Inflammatory macrophage (primary cell): ENCODE results near the gene BCAM.
"Not testable (repeated sequence)": the region's sequence is repeated elsewhere in the genome, so short reads cannot be mapped to it uniquely, and the experiment has no call there.

Experiments
- DNase-seq, 2 donors: peaks; one replicate each; pipeline ENCODE4 v3.0.0-alpha.2; 2020 to 2022

Gene BCAM

DNA sequence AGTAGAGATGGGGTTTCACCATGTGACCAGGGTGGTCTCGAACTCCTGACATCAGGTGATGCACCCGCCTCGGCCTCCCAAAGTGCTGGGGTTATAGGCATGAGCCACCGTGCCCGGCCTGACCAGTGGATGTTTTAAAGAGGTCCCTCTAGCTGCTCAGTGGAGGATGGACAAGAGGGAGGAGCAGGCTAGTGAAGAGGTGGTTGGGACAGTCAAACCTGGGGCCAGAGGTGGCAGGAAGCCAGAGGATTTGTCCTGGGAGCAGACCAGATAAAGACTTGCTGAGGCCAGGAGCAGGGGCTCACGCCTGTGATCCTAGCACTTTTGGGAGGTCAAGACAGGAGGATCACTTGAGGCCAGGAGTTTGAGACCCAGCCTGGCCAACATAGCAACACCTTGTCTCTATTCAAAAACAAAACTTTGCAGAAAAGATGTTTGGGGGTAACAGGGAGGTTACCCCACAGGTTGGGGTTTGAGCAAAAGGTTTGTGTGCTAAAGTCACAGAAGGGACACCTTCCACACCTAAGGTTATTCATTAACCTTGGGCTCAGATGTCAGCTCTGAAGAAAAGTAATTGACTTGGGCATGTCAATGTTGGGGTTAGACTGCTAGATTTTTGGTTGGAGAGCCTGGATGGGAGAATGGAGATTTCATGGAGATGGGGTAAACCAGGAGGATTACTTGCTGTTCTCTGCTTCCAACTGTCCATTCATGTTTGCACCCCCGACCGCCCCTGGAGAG, 9.0 kb downstream of the BCAM start:
- DNase-seq = no peak

- DNase-seq = no peak
These were observed 9.6 kb downstream of the BCAM start for GRCh38 chr19:44818466-44819031.

- no peak for DNase-seq
These were observed 10.4 kb downstream of the BCAM start for GRCh38 chr19:44819246-44819832.

DNA sequence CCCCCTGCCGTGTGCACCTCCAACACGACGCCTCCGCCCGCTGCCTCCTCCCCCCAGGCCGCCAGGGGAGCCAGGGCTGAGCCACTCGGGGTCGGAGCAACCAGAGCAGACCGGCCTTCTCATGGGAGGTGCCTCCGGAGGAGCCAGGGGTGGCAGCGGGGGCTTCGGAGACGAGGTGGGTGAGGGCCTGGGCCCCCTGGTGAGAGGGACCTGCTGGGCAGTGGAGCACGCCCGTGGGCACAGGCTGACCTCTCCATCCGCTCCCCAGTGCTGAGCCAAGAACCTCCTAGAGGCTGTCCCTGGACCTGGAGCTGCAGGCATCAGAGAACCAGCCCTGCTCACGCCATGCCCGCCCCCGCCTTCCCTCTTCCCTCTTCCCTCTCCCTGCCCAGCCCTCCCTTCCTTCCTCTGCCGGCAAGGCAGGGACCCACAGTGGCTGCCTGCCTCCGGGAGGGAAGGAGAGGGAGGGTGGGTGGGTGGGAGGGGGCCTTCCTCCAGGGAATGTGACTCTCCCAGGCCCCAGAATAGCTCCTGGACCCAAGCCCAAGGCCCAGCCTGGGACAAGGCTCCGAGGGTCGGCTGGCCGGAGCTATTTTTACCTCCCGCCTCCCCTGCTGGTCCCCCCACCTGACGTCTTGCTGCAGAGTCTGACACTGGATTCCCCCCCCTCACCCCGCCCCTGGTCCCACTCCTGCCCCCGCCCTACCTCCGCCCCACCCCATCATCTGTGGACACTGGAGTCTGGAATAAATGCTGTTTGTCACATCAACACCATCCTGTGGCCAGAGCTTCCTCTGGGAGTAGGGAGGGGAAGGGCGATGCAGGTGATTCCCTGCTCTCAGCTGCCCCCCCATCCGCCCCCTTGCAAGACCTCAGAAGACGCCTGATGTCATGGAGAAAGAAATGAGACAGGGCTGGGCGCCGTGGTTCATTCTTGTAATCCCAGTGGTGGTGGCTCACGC, 12.0 kb downstream of the BCAM start:
- peak; percentile 34 to 57 for DNase-seq

DNA sequence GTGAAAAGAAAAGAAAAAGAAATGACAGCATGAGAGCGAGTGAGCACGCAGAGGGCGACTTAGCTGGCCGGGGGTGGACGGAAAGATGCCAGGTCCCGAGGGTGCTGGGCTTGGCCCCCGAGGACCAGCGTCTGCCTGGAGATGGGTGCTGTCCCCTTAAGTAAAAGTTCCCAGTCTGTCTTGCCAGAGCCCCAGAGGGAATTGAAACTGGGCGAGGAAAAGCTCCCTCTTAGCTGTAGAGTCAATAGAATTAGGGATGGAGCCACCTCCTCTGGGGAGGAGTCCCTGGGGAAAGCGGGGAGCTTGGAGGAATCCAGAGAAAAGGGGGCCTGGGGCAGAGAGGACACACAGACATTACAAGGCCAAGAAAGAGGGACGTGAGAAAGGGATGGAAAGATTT, 13.3 kb downstream of the BCAM start:
- DNase-seq = no peak

- no peak for DNase-seq
These were observed 13.9 kb downstream of the BCAM start for GRCh38 chr19:44822670-44823372.

DNA sequence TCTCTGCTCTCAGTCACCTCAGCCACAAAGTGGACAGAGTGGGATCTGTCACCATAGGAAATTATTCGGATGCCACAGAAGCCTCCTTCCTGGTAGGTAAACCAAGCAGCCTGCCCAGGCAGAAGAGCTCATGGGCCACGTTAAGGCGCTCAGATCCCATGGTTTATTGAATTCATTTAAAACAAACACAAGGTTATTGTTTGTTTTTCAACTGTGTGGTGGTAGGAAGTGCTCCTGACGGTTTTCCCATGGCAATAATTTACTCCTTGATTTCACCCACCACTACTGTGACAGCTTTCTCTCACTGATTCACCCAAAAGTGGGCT, 14.4 kb downstream of the BCAM start:
- DNase-seq = no peak

- no peak for DNase-seq
These were observed 15.9 kb downstream of the BCAM start for GRCh38 chr19:44824761-44825160.

GRCh38 chr19:44832875-44833274, 24.0 kb downstream of the BCAM start:
- not testable (repeated sequence) for DNase-seq

- DNase-seq = not testable (repeated sequence)
These were observed 25.5 kb downstream of the BCAM start for GRCh38 chr19:44834399-44834798.

- DNase-seq = no peak
These were observed 30.4 kb downstream of the BCAM start for GRCh38 chr19:44839276-44839675.

- DNase-seq = no peak
These were observed 31.9 kb downstream of the BCAM start for GRCh38 chr19:44840811-44841210.

GRCh38 chr19:44841231-44841630, 32.3 kb downstream of the BCAM start:
- DNase-seq = no peak

DNA sequence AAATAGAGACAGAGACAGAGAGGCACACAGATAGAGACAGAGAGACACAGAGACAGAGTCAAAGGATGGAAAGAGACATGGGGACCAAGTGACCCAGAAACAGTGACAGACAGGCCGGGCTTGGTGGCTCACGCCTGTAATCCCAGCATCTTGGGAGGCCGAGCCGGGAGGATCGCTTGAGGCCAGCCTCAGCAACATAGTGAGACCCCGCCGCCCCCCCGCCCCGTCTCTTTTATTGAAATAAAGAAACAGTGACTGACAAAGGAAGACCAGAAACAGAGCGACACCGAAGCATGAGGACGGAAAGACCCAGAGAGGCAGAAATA, 36.3 kb downstream of the BCAM start:
- DNase-seq = no peak

GRCh38 chr19:44845612-44846454, 36.9 kb downstream of the BCAM start, which contains the start of gene NECTIN2:
Gene NECTIN2 (plus strand): TSS chr19:44846297. CDS start chr19:44846526, 229 bp downstream.
- DNase-seq = peak; percentile 97 to 98

- DNase-seq = no peak
These were observed 37.7 kb downstream of the BCAM start for GRCh38 chr19:44846455-44847143.

DNA sequence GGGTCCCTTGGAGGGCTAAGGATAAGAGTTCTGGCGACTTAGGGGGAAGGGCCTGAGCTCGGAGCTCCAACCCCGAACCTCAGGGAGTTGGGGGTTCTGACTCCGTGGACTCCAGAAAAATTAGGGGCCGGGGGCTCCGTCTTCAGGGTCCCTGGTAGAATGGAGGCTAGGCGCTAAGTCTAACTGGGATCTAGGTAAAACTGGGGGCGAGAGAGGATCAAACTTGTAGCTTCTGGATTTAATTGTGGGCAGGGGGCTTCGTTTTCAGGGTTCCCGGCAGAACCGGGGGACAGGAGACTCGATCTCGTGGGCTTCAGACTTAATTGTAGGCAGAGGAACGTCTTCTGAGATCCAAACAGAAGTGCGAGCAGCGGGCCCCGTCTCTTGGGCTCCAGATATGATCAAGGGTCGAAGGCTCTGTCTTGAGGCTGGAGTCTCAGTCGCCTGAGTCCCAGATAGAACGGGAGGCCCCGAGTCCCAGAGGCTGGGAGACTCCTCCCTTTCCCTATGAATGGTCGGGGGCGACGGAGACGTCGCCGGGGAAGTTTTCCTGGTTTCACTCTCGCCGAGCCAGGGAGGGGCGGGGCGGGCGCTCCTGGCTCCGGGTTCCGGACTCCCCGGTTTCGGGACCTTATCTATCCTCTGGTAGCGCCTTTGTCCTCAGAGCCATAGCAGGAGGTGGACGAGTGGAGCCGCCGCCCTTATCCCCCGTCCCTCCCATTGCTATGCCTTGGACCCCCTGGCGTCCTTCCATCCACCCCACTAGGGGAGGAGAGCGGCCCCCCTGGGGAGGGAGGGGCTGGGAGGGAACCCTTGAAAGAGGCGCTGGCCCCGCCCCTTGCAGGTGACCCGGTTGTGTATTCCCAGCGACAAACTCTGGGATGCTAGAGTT, 38.5 kb downstream of the BCAM start:
- peak in 1 of 2 donors; percentile 28 for DNase-seq

DNA sequence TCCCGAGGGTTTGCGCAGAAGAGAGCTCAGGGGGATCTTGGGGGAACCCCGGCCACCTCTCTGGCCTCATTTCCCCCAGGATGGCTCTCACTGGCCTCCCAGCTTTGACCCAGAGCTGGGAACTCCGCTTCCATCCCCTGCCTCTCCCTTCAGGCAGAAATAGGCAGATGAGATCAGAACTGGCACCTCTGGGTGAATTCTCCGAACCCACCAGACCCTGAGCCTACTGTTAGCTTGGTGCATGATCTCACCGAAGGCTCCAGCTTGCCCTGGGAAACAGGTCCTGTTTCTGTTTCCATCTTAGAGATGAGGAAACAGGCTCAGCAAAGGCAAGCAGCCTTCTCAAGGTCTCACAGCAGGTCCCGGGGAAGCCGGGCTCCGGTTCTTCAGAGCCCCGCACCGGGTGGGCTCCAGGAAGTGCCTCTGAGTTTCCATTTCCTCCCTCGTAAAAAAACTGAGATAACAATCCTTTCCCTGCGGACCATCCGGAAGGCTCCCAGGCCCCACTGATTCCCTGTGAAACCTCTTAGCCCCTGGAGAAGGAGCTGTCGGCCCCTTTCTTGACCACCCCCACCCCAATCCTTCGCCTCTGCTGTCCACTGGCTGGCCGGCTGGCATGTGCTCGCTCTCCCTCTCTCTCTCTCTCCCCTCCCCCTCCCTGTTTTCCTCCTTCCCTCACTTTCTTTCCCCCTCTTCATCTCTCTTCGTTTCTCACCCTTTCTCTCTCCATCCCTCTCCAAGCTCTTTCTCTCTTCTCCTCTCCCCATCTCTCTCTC, 39.3 kb downstream of the BCAM start:
- peak; percentile 7 to 34 for DNase-seq
